Spleen (tissue), 7 donors: Measurements from ENCODE around the gene RNASET2.

Experiments
- POLR2A ChIP-seq, 3 donors: fragments of 450-650 bp; IDR thresholded peaks; one replicate each; pipeline ENCODE4 v1.5.1; 2017; ENCODE audit warnings: antibody characterized with exemption in 3 of 3, mild to moderate bottlenecking in 1 of 3
- TF ChIP-seq, protein P1 (sequence below), 11 experiments: fragments of 200-600 bp in 7 of 11; fragments of 450-650 bp in 4 of 11; sonication (generic) in 4 of 11; IDR thresholded peaks in 8 of 11; conservative IDR thresholded peaks in 3 of 11; 1 replicate in 7 of 11; 2 replicates in 4 of 11; pipeline versions ENCODE4 v1.4.0 to v1.8.0; 2016 to 2021; ENCODE audit warnings: antibody characterized with exemption in 11 of 11, inconsistent platforms in 4 of 11, mild to moderate bottlenecking in 1 of 11
- donor health status: DM: no; HTN: no; CAD: no; lungs with moderate emphysema.
- donor health status: DM: no; HTN: no; CAD: no.
- donor health status: DM: no; HTN: no; CAD: no.

DNA sequence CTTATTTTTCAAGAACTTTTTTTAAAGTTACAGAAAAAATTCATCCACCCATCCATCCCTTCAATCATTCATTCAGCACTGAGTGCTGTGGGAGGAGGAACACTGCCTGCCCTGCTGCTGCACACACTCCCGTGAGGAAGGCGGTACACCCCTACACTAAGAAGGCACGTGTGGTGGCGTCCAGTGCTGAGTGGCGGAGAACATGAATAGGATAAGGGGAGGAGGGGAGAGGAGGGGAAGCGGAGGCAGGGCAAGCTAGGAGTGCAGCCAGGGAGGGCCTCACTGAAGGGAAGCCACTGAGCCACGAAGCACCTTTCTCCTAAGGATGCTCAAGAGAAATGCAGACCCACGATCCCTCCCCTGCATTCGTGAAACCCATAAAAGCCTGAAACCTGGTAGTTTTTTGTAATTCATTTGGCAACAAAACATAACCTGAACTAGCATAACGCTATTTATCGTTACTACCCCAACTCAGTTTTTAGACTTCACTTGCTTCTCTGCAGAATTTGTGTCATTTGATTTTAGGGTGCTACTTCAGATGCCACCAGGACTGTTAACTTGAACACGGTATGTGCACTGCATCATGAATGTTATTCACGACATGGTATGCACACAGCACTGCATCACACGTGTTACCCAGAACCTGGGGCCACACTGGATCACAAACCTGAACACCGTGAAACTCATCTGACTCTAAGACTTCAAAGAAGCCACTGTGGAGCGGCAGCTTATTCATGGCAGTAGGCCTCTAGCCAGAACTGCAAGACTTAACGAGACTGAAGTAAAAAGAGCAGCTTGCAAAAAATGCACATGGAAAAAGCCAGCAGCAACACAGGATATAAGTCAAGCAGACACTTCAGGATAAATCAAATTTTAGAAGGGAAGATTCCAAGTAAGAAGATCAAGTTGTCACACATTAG is 3.5 kb downstream of the RNASET2 start:
- TF ChIP-seq, protein P1, sequence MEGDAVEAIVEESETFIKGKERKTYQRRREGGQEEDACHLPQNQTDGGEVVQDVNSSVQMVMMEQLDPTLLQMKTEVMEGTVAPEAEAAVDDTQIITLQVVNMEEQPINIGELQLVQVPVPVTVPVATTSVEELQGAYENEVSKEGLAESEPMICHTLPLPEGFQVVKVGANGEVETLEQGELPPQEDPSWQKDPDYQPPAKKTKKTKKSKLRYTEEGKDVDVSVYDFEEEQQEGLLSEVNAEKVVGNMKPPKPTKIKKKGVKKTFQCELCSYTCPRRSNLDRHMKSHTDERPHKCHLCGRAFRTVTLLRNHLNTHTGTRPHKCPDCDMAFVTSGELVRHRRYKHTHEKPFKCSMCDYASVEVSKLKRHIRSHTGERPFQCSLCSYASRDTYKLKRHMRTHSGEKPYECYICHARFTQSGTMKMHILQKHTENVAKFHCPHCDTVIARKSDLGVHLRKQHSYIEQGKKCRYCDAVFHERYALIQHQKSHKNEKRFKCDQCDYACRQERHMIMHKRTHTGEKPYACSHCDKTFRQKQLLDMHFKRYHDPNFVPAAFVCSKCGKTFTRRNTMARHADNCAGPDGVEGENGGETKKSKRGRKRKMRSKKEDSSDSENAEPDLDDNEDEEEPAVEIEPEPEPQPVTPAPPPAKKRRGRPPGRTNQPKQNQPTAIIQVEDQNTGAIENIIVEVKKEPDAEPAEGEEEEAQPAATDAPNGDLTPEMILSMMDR (IDR thresholded peaks at IDR 0.05 in 8 of 11, conservative IDR thresholded peaks at IDR 0.05 in 3 of 11): no peak
- TF ChIP-seq POLR2A (IDR thresholded peaks at IDR 0.05): no peak
